GM19328 (cell line): ENCODE results near the gene THBS2.

Source experiments
- ATAC-seq: cut with Tn5 transposase; IDR thresholded peaks from one replicate; pipeline ENCODE4 v1.9.1; 2021; ENCODE audit warnings: mild to moderate bottlenecking, moderate library complexity; ENCODE audit not compliant: unreplicated experiment

Gene THBS2

DNA sequence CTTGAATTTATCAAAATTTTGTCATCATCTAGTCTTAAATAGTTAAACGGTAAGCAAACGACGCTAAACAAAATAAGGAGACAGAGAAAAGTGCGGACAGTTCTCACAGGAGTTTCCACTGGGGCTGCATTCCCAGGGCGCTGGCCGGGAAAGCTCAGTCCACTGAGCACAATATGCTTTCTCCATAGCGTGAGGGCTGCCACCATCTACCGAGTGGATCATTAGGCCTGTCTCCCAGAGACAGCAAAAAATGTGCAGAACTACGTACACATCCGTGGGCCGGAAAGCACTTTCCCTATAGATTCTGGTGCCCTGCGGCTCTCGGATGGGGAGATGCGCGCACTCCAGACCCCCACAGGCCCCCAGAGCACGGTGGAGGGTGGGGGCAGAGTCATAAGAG lies 84.9 kb downstream of the THBS2 start:
- no peak for ATAC-seq

- ATAC-seq, result no peak
Observed at GRCh38 chr6:169168302-169168630, 85.4 kb downstream of the THBS2 start.

DNA sequence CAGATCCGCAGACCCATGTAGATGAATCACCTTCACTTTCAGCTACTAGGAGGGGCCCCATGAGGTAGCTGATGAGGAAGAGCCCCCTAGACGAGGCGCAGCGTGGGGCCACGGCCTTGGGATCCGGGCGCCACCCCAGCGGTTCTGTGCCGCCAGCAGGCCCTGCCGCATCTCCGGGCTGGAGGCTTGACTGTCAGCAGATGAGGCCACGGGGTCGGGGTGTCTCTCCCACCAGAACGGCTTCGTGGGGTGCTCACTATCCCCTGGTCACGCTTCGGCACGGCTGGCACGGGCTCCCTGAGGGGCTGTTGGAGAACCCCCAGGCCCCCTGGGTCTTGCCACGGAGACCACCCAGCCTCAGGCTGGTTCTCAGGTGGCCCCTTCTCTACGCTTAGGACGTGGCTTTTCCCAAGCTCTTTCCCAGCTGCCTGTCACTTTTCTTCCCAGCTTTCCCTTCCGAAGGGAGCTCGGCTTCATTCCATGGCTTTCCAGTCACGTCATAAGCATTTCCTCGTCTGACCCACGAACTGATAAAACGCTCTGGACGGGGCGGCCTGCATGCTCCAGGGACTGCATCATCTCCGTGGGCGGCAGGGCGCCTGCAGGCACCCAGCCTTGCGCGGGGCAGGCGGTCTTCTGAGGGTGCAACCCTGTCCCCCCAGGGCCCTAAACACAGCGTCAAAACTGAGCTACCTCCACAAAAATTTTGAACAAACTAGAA lies 85.9 kb downstream of the THBS2 start:
- ATAC-seq, result no peak

DNA sequence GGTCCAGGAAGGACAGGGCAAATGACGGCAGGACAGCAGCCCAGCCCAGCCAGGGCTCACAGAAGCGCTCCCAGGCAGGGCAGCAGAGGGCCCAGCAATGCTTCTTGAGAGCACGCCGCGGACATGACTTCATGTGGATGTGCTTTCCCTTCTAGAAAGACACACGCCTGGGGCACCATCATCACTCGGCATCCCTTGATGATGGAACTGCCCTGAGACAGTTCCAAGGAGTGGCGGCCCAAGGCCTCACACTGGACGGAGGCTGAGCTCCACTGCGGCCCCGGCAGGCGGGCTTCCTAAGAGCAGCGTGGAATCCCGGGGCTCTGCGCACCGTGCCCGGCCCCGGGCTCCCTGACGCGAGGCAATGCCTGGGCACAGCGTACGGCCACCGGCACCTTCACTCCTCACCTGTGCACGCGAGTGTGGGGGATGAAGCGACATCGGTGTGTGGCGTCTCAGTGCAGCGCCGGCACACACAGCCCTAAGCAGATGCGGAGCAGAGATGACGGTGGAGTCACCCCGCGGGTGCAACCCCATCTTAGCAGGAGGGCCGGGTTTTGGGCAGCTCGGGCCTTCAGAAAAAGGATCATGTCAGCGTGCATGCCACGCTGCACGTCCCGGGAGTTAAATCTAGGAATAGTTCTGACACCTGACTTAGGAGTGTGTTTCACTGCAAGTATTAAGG lies 86.6 kb downstream of the THBS2 start:
- no peak for ATAC-seq
